Activated CD8-positive, alpha-beta T cell treated with anti-CD3 and anti-CD28 coated beads for 36 hours (primary cell): ENCODE measurements around the gene PUM2. TPM values are rescaled to one million over a fixed set of nuclear protein-coding genes. Genes with fewer than 3 reads are reported as not detected.

Experiments used
- ATAC-seq: fragments of 200-7000 bp; cut with Tn5 transposase; one replicate; pipeline ENCODE4 v1.10.0; 2021; ENCODE audit warnings: mild to moderate bottlenecking, moderate library complexity
- CTCF ChIA-PET: fragments of 350-600 bp; sonication (Branson Sonifier 250); formaldehyde crosslinking; loops from one replicate; lab custom pipeline; 2021; ENCODE audit warnings: antibody characterized with exemption; lab: Charles Lee
- POLR2A ChIA-PET: fragments of 350-600 bp; sonication (Branson Sonifier 250); formaldehyde crosslinking; loops from one replicate; lab custom pipeline; 2021; ENCODE audit warnings: antibody characterized with exemption; lab: Charles Lee
- DNase-seq: peaks from one replicate; pipeline ENCODE4 v3.0.0-alpha.2; 2020
- H3K27ac Mint-ChIP-seq: one replicate; pipeline ENCODE4 v1.8.0; 2021; ENCODE audit warnings: mild to moderate bottlenecking, mixed read lengths
- H3K27me3 Mint-ChIP-seq: one replicate; pipeline ENCODE4 v1.8.0; 2021; ENCODE audit warnings: mixed read lengths
- H3K36me3 Mint-ChIP-seq: one replicate; pipeline ENCODE4 v1.8.0; 2021; ENCODE audit warnings: low read depth, mixed read lengths
- H3K4me1 Mint-ChIP-seq: one replicate; pipeline ENCODE4 v1.8.0; 2021; ENCODE audit warnings: low read depth, mixed read lengths
- H3K4me3 Mint-ChIP-seq: one replicate; pipeline ENCODE4 v1.8.0; 2021; ENCODE audit warnings: mild to moderate bottlenecking, moderate library complexity, mixed read lengths
- H3K9me3 Mint-ChIP-seq: one replicate; pipeline ENCODE4 v1.8.0; 2021; ENCODE audit warnings: mixed read lengths
- CTCF ChIP-seq: fragments of 200-600 bp; IDR thresholded peaks from one replicate; pipeline ENCODE4 v1.8.0; 2022; ENCODE audit warnings: antibody characterized with exemption, mild to moderate bottlenecking
- intact Hi-C: fragments of 100-400 bp; cut with micrococcal nuclease; formaldehyde crosslinking; loops from one replicate; pipeline ENCODE4 v1.10.0; 2022
- total RNA-seq, 2 experiments: library from RNA; stranded (reverse); gene quantifications; one replicate each; pipeline ENCODE4 v1.2.3, GENCODE V29; 2021

The PUM2 gene
- total RNA-seq, 2 experiments from 2014 or later = 104 TPM

- Mint-ChIP-seq H3K27ac (peak overlapping the region; percentile 34), H3K9me3 (no peaks in the 10 kb centered on the region), H3K4me1 (peaks cover 83% of the 10 kb centered on the region), H3K4me3 (no peak overlapping the region), H3K36me3 (peaks cover 13% of the 10 kb centered on the region), H3K27me3 (no peaks in the 10 kb centered on the region)
- intact Hi-C loops = no loop called here
- ChIA-PET CTCF (interaction anchor here (1.5 to 3.3 kb wide), 2 partner anchors 12 to 13 kb away, joined by 4 to 33 read pairs; no protein-coding TSS in a partner anchor), POLR2A (no interaction called here)
- no peak for DNase-seq
- no peak for TF ChIP-seq CTCF
- ATAC-seq = no peak
Observed at GRCh38 chr2:20339012-20339411, 11.6 kb downstream of the PUM2 start.

DNA sequence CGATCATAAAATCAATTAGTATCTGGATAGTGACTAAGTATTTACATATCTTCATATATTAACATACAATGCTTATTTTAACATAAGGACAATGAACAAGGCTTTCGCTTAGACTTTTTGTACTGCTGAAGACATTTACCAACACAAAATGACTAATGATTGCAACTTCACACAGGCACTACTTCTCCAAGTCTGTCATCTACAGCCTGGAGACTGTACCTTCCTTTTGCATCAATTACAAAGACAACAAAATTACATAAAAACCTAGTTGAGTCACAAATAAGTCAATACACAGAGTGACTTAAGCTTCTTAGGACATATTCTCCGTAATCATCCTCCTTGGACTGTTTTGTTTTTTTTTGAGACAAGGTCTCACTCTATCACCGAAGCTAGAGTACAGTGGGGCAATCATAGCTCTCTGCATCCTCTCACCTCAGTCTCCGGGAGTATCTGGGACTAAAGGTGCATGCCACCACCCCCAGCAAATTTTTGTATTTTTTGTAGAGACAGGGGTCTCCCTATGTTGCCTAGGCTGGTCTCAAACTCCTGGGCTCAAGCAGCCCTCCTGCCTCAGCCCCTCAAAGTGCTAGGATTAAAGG is 15.9 kb downstream of the PUM2 start:
- ATAC-seq (no peak), DNase-seq (no peak)
- Mint-ChIP-seq H3K4me1 (peaks cover 82% of the 10 kb centered on the region), H3K36me3 (peaks cover 43% of the 10 kb centered on the region), H3K27me3 (no peaks in the 10 kb centered on the region), H3K27ac (peak overlapping the region; percentile 63), H3K4me3 (no peak overlapping the region), H3K9me3 (peaks cover 18% of the 10 kb centered on the region)
- ChIA-PET CTCF (interaction anchor here (0.9 to 2.7 kb wide), 3 partner anchors 8 to 317 kb away, joined by 3 to 22 read pairs (median 6); partner anchors contain the start of gene HS1BP3), POLR2A (interaction anchor here (2.8 kb wide), 1 partner anchor 16 kb away, joined by 9 read pairs; the partner anchor contains the start of gene PUM2)
- intact Hi-C loops = no loop called here
- TF ChIP-seq CTCF = no peak

GRCh38 chr2:20333738-20334137 is 16.9 kb downstream of the PUM2 start:
- intact Hi-C loops = no loop called here
- CTCF ChIA-PET = interaction anchor here (0.9 to 2.7 kb wide), 2 partner anchors 7 to 318 kb away, joined by 3 to 22 read pairs; partner anchors contain the start of gene HS1BP3
- H3K27ac Mint-ChIP-seq = peak overlapping the region; percentile 77
- no peaks in the 10 kb centered on the region for H3K27me3 Mint-ChIP-seq
- POLR2A ChIA-PET = interaction anchor here (2.8 kb wide), 1 partner anchor 17 kb away, joined by 9 read pairs; the partner anchor contains the start of gene PUM2
- TF ChIP-seq CTCF = no peak
- ATAC-seq (peak; percentile 68), DNase-seq (peak; percentile 26)
- peaks cover 51% of the 10 kb centered on the region for H3K36me3 Mint-ChIP-seq
- H3K4me3 Mint-ChIP-seq = no peak overlapping the region
- peaks cover 83% of the 10 kb centered on the region for H3K4me1 Mint-ChIP-seq
- H3K9me3 Mint-ChIP-seq = peaks cover 18% of the 10 kb centered on the region

DNA sequence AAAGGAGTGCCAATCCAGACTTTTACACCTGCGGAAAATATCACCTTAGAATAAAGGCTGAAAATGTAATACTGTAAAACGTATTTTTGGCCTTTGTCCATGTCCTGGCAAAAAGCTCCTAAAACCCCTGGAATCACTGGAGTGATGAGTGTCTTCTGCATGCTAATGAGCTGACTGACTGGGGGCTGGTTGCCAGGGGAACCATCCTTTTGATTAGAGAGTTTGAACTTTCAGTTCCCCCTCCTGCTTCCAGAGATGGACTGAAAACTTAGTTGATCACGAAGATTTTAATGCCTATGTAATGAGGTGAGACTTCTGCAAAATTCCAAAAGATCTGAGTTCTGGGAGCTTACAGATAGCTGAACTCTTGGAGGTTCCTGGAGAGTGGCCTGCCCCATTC is 20.5 kb downstream of the PUM2 start:
- peaks cover 80% of the 10 kb centered on the region for H3K4me1 Mint-ChIP-seq

More for the DNA sequence above, 20.5 kb downstream of the PUM2 start:
- POLR2A ChIA-PET = interaction anchor here (1.3 kb wide), 1 partner anchor 17 kb away, joined by 6 read pairs; no protein-coding TSS in a partner anchor
- intact Hi-C loops = no loop called here
- no peak overlapping the region for H3K27ac Mint-ChIP-seq
- H3K27me3 Mint-ChIP-seq = no peaks in the 10 kb centered on the region
- ATAC-seq = no peak
- no peak overlapping the region for H3K4me3 Mint-ChIP-seq
- peaks cover 18% of the 10 kb centered on the region for H3K9me3 Mint-ChIP-seq
- CTCF ChIA-PET = interaction anchor here (1.2 kb wide), 1 partner anchor 57 kb away, joined by 3 read pairs; no protein-coding TSS in a partner anchor
- no peak for TF ChIP-seq CTCF
- H3K36me3 Mint-ChIP-seq = peaks cover 67% of the 10 kb centered on the region
- DNase-seq = no peak
